ENCODE results near the gene FAM185A.
"Not testable (repeated sequence)": the region's sequence is repeated elsewhere in the genome, so short reads cannot be mapped to it uniquely, and the experiment has no call there.

Gene FAM185A

GRCh38 chr7:102780926-102781325 is 32.1 kb downstream of the FAM185A start:
- not testable (repeated sequence) for H3K9ac ChIP-seq (ENCODE audit: low read depth, low read length); H3K4me3 ChIP-seq (ENCODE audit: low read depth in 1 of 2, low read length in 2 of 2); H3K79me2 ChIP-seq (ENCODE audit: insufficient read depth, low read length); H4K20me1 ChIP-seq (ENCODE audit: insufficient read depth, low read length); ATAC-seq (ENCODE audit: insufficient read depth, low read depth); DNase-seq; H3K36me3 ChIP-seq (ENCODE audit: insufficient read depth, low read length); H3K4me2 ChIP-seq (ENCODE audit: insufficient read depth, low read length); H3K4me1 ChIP-seq (ENCODE audit: insufficient read depth, low read length); H3K9me3 ChIP-seq (ENCODE audit: insufficient read depth, low read length, severe bottlenecking); H2AFZ ChIP-seq (ENCODE audit: low read depth, low read length); H3K27me3 ChIP-seq (ENCODE audit: insufficient read depth, low read length, poor library complexity); H3K27ac ChIP-seq (ENCODE audit: low read length)

- not testable (repeated sequence) for H3K9me3 ChIP-seq (ENCODE audit: insufficient read depth, low read length, severe bottlenecking); H3K27me3 ChIP-seq (ENCODE audit: insufficient read depth, low read length, poor library complexity); H3K4me1 ChIP-seq (ENCODE audit: insufficient read depth, low read length); H4K20me1 ChIP-seq (ENCODE audit: insufficient read depth, low read length); H3K27ac ChIP-seq (ENCODE audit: low read length); H3K79me2 ChIP-seq (ENCODE audit: insufficient read depth, low read length); H3K36me3 ChIP-seq (ENCODE audit: insufficient read depth, low read length); H3K4me2 ChIP-seq (ENCODE audit: insufficient read depth, low read length); ATAC-seq (ENCODE audit: insufficient read depth, low read depth); H2AFZ ChIP-seq (ENCODE audit: low read depth, low read length); H3K4me3 ChIP-seq (ENCODE audit: low read depth in 1 of 2, low read length in 2 of 2); DNase-seq; H3K9ac ChIP-seq (ENCODE audit: low read depth, low read length)
Observed at GRCh38 chr7:102788770-102789169, 40.0 kb downstream of the FAM185A start.

DNA sequence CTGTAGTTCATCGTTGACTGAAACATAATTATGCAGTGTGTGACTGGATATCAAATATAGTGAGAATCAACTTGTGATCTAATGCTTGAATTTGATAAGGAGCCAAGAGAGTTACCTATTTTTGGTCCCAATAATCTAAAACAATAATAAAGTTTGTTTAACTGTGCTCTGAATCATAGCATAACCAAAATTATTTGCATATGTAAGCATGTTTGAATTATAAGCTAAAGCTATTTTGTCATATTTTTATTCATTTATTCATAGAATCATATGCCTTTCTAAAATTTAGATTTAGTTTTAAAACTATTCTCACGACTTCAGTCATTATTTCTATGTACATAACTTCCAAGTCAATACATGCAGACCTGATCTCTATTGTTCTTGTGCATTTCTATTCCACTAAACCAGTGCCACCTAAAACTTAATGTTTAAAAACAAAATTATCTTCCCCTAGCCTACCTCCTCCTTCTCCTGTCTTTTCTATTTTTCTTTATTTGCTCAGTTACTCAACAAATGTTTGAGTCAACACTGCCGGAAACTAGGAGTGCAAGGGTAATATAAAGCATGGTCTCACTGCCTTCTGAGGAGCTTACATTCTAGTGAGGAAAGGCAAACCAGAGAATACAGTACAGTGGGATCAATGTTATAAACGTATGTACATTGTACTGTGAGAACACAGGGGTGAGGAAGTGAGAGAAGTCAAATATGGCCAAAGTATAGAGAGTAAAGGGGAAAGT is 41.7 kb downstream of the FAM185A start:
- H3K4me3 ChIP-seq (ENCODE audit: low read depth in 1 of 2, low read length in 2 of 2); H3K79me2 ChIP-seq (ENCODE audit: insufficient read depth, low read length); H3K9ac ChIP-seq (ENCODE audit: low read depth, low read length); H3K9me3 ChIP-seq (ENCODE audit: insufficient read depth, low read length, severe bottlenecking); H3K4me2 ChIP-seq (ENCODE audit: insufficient read depth, low read length); H2AFZ ChIP-seq (ENCODE audit: low read depth, low read length); H3K27ac ChIP-seq (ENCODE audit: low read length); H4K20me1 ChIP-seq (ENCODE audit: insufficient read depth, low read length); H3K27me3 ChIP-seq (ENCODE audit: insufficient read depth, low read length, poor library complexity); H3K4me1 ChIP-seq (ENCODE audit: insufficient read depth, low read length); H3K36me3 ChIP-seq (ENCODE audit: insufficient read depth, low read length); ATAC-seq (ENCODE audit: insufficient read depth, low read depth); DNase-seq: not testable (repeated sequence)

DNA sequence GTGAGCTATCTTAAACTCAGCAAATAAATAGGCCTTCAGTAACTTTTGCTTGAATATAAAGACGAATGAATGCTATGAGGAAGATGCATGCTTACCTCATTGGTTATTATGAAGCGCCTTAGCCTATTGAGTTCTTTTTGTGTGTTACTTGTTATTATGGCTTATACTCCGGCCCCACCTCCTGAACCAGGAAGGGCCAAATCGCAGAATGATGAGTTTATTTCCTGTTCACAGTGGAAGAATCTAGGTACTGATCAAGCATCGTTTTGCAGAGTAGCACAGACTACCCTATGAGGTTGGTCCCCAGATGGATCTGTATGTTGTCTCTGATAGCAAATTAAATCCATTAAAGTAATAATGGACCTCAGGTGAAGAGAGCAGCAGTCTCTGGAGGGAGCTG is 42.6 kb downstream of the FAM185A start:
- not testable (repeated sequence) for H4K20me1 ChIP-seq (ENCODE audit: insufficient read depth, low read length); H3K4me1 ChIP-seq (ENCODE audit: insufficient read depth, low read length); H3K27ac ChIP-seq (ENCODE audit: low read length); DNase-seq; H3K4me3 ChIP-seq (ENCODE audit: low read depth in 1 of 2, low read length in 2 of 2); H3K36me3 ChIP-seq (ENCODE audit: insufficient read depth, low read length); H3K9ac ChIP-seq (ENCODE audit: low read depth, low read length); H3K4me2 ChIP-seq (ENCODE audit: insufficient read depth, low read length); ATAC-seq (ENCODE audit: insufficient read depth, low read depth); H3K9me3 ChIP-seq (ENCODE audit: insufficient read depth, low read length, severe bottlenecking); H3K27me3 ChIP-seq (ENCODE audit: insufficient read depth, low read length, poor library complexity); H2AFZ ChIP-seq (ENCODE audit: low read depth, low read length); H3K79me2 ChIP-seq (ENCODE audit: insufficient read depth, low read length)

DNA sequence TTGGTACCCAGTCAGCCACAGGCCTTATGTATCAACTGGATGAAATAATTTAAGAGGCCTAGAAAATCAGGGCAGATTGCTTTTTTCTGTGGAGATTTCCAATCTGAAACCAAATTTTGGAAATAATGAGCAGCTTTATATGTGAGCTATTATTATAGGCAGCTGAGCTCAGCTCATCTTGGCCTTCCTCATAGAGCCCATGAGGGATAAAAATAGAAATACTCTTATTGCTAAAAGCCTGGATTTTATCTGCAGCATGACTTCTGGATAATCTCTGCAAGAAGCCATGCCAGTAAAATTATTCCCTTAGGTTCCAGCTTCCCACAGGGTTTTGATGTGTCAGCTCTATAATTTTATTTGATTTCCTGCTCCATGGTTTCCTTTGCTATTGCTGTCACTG is 43.0 kb downstream of the FAM185A start:
- not testable (repeated sequence) for H3K9me3 ChIP-seq (ENCODE audit: insufficient read depth, low read length, severe bottlenecking); H2AFZ ChIP-seq (ENCODE audit: low read depth, low read length); H4K20me1 ChIP-seq (ENCODE audit: insufficient read depth, low read length); H3K27ac ChIP-seq (ENCODE audit: low read length); H3K4me1 ChIP-seq (ENCODE audit: insufficient read depth, low read length); H3K27me3 ChIP-seq (ENCODE audit: insufficient read depth, low read length, poor library complexity); DNase-seq; H3K36me3 ChIP-seq (ENCODE audit: insufficient read depth, low read length); ATAC-seq (ENCODE audit: insufficient read depth, low read depth); H3K9ac ChIP-seq (ENCODE audit: low read depth, low read length); H3K4me2 ChIP-seq (ENCODE audit: insufficient read depth, low read length); H3K4me3 ChIP-seq (ENCODE audit: low read depth in 1 of 2, low read length in 2 of 2); H3K79me2 ChIP-seq (ENCODE audit: insufficient read depth, low read length)

DNA sequence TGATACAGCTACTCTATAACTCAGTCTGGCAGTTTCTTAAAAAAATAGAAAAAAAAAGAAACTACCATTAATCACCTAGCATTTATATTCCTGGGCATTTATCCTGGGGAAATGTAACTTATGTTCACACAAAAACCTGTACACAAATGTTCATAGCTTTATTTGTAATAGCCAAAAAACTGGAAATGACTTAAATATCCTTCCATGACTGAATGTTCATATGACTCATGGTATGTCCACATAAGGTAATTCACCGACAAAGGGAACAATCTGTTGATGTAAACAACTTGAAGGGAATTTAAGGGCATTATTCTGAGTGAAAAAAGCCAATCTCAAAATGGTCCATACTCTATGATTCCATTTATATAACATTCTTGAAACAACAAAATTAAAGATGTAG is 45.8 kb downstream of the FAM185A start:
- not testable (repeated sequence) for H3K9ac ChIP-seq (ENCODE audit: low read depth, low read length); H2AFZ ChIP-seq (ENCODE audit: low read depth, low read length); ATAC-seq (ENCODE audit: insufficient read depth, low read depth); H3K4me3 ChIP-seq (ENCODE audit: low read depth in 1 of 2, low read length in 2 of 2); H3K4me2 ChIP-seq (ENCODE audit: insufficient read depth, low read length); H3K36me3 ChIP-seq (ENCODE audit: insufficient read depth, low read length); H3K27me3 ChIP-seq (ENCODE audit: insufficient read depth, low read length, poor library complexity); H4K20me1 ChIP-seq (ENCODE audit: insufficient read depth, low read length); H3K9me3 ChIP-seq (ENCODE audit: insufficient read depth, low read length, severe bottlenecking); H3K4me1 ChIP-seq (ENCODE audit: insufficient read depth, low read length); H3K79me2 ChIP-seq (ENCODE audit: insufficient read depth, low read length); H3K27ac ChIP-seq (ENCODE audit: low read length); DNase-seq

DNA sequence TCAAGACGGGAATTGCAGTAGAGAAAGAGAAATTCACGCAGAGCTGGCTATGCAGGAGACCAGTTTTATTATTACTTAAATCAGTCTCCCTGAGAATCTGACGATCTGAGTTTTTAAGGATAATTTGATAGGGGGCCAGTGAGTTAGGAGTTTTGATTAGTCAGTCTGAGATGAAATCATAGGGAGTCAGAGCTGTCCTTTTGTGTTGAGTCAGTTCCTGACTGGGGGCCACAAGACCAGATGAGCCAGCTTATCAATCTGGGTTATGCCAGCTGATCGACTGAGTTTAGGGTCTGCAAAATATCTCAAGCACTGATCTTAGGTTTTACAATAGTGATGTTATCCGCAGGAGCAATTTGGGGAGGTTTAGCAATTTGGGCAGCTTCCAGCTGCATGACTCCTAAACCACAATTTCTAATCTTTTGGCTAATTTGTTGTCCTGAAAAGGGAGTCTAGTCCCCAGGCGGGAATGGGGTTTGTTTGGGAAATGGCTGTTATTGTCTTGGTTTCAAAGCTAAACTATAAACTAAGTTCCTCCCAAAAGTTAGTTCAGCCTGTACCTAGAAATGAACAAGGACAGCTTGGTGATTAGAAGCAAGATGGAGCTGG is 47.3 kb downstream of the FAM185A start:
- not testable (repeated sequence) for H3K79me2 ChIP-seq (ENCODE audit: insufficient read depth, low read length); H4K20me1 ChIP-seq (ENCODE audit: insufficient read depth, low read length); H3K36me3 ChIP-seq (ENCODE audit: insufficient read depth, low read length); H3K9me3 ChIP-seq (ENCODE audit: insufficient read depth, low read length, severe bottlenecking); ATAC-seq (ENCODE audit: insufficient read depth, low read depth); H2AFZ ChIP-seq (ENCODE audit: low read depth, low read length); H3K4me2 ChIP-seq (ENCODE audit: insufficient read depth, low read length); DNase-seq; H3K4me3 ChIP-seq (ENCODE audit: low read depth in 1 of 2, low read length in 2 of 2); H3K27ac ChIP-seq (ENCODE audit: low read length); H3K27me3 ChIP-seq (ENCODE audit: insufficient read depth, low read length, poor library complexity); H3K4me1 ChIP-seq (ENCODE audit: insufficient read depth, low read length); H3K9ac ChIP-seq (ENCODE audit: low read depth, low read length)

Measured in DND-41 (cell line).